HepG2 (cell line): ENCODE results near the gene NTSR2. TPM values are rescaled to one million over a fixed set of nuclear protein-coding genes. Genes with fewer than 3 reads are reported as not detected.
"Not testable (repeated sequence)": the region's sequence is repeated elsewhere in the genome, so short reads cannot be mapped to it uniquely, and the experiment has no call there.

Experiments used
- ATAC-seq: fragments of 200-7000 bp; cut with Tn5 transposase; 3 replicates; pipeline ENCODE4 v1.9.1; 2020; ENCODE audit warnings: mild to moderate bottlenecking, moderate library complexity
- BruUV-seq: library from RNA; stranded (reverse); fragments of 400-500 nt; replicated peaks from 2 replicates; lab custom pipeline; 2021; lab: Mats Ljungman, UMichigan
- CTCF ChIA-PET: fragments of 300-600 bp; formaldehyde crosslinking; extraction: SDS; loops from one replicate; lab custom pipeline; 2021; ENCODE audit warnings: low total read pairs, inconsistent platforms, low intra/inter-chr PET ratio; lab: Yijun Ruan, JAX
- POLR2A ChIA-PET: fragments of 350-600 bp; sonication (Branson Sonifier 250); formaldehyde crosslinking; loops from one replicate; lab custom pipeline; 2020; ENCODE audit warnings: antibody characterized with exemption, inconsistent platforms; lab: Yijun Ruan, JAX
- DNase-seq: peaks from one replicate; pipeline ENCODE4 v3.0.0-alpha.2; 2015; ENCODE audit warnings: low spot score
- FAIRE-seq: peaks from 3 replicates; lab custom pipeline; 2011; peaks lifted over from hg19 to GRCh38; lab: Jason Lieb, UNC
- H2AFZ ChIP-seq: one replicate; pipeline ENCODE4 v1.6.1; 2011; ENCODE audit warnings: low read length, inconsistent platforms
- H3K27ac ChIP-seq: fragments of 300-600 bp; 3 replicates; pipeline ENCODE4 v1.8.0; 2011; ENCODE audit warnings: mixed run types, mild to moderate bottlenecking, mixed read lengths, low read length, inconsistent platforms; ENCODE audit not compliant: insufficient read depth; ENCODE audit errors: extremely low read length
- H3K27me3 ChIP-seq, 2 experiments: fragments of 200-600 bp in 1 of 2; 2 replicates in 1 of 2; 3 replicates in 1 of 2; pipeline versions ENCODE4 v1.6.0 to v1.8.0; 2011; ENCODE audit warnings: low read length in 2 of 2, mild to moderate bottlenecking in 2 of 2, moderate library complexity in 2 of 2, inconsistent platforms in 1 of 2; ENCODE audit not compliant: insufficient read depth in 2 of 2, control insufficient read depth in 1 of 2
- H3K36me3 ChIP-seq, 2 experiments: fragments of 200-600 bp in 1 of 2; replicated peaks in 1 of 2; 2 replicates in 1 of 2; 3 replicates in 1 of 2; pipeline versions ENCODE4 v1.5.1 to v1.8.0; 2011; ENCODE audit warnings: low read length in 2 of 2, inconsistent platforms in 1 of 2; ENCODE audit not compliant: insufficient read depth in 2 of 2, control insufficient read depth in 1 of 2
- H3K4me1 ChIP-seq: 2 replicates; pipeline ENCODE4 v1.5.1; 2012; ENCODE audit warnings: low read length, inconsistent platforms; ENCODE audit not compliant: insufficient read depth
- H3K4me2 ChIP-seq: 2 replicates; pipeline ENCODE4 v1.6.0; 2011; ENCODE audit warnings: low read depth, low read length, inconsistent platforms
- H3K4me3 ChIP-seq, 3 experiments: fragments of 200-600 bp in 1 of 3; sonication (generic), shearing (Covaris generic) in 1 of 3; replicated peaks in 1 of 3; 2 replicates each; pipeline ENCODE4 v1.5.1; 2011 to 2016; ENCODE audit warnings: low read length in 3 of 3, inconsistent platforms in 2 of 3, low read depth in 2 of 3, mild to moderate bottlenecking in 2 of 3, control low read depth in 1 of 3, mixed read lengths in 1 of 3; ENCODE audit not compliant: insufficient read depth in 1 of 3
- H3K79me2 ChIP-seq: one replicate; pipeline ENCODE4 v1.6.1; 2011; ENCODE audit warnings: low read length, inconsistent platforms; ENCODE audit not compliant: insufficient read depth
- H3K9ac ChIP-seq: 2 replicates; pipeline ENCODE4 v1.6.0; 2011; ENCODE audit warnings: mild to moderate bottlenecking, low read depth, low read length, inconsistent platforms; ENCODE audit not compliant: insufficient read depth
- H3K9me3 ChIP-seq: 2 replicates; pipeline ENCODE4 v1.5.1; 2012; ENCODE audit warnings: mild to moderate bottlenecking, low read length
- H4K20me1 ChIP-seq: 2 replicates; pipeline ENCODE4 v1.6.0; 2011; ENCODE audit warnings: inconsistent platforms, mild to moderate bottlenecking, low read length, moderate library complexity; ENCODE audit not compliant: insufficient read depth
- ELF1 ChIP-seq: sonication (generic); formaldehyde crosslinking; IDR thresholded peaks from 2 replicates; pipeline ENCODE4 v1.4.0; 2020; ENCODE audit warnings: missing genetic modification reagents
- ERF ChIP-seq: IDR thresholded peaks from 2 replicates; pipeline ENCODE4 v1.6.1; 2018; ENCODE audit warnings: missing biosample characterization, missing genetic modification reagents
- ZBTB33 ChIP-seq: sonication (generic); formaldehyde crosslinking; IDR thresholded peaks from 2 replicates; pipeline ENCODE4 v1.4.0; 2020; ENCODE audit warnings: missing genetic modification reagents
- ZNF317 ChIP-seq: sonication (generic); formaldehyde crosslinking; IDR thresholded peaks from 2 replicates; pipeline ENCODE4 v1.5.0; 2020; ENCODE audit warnings: mild to moderate bottlenecking, missing genetic modification reagents
- ZNF460 ChIP-seq: sonication (generic); formaldehyde crosslinking; IDR thresholded peaks from 2 replicates; pipeline ENCODE4 v1.5.1; 2020; ENCODE audit warnings: missing genetic modification reagents, mild to moderate bottlenecking, borderline replicate concordance
- ZNF724P ChIP-seq: sonication (generic); formaldehyde crosslinking; IDR thresholded peaks from 2 replicates; pipeline ENCODE4 v1.8.0; 2022; ENCODE audit warnings: missing genetic modification reagents, borderline replicate concordance
- WGBS: methylation state at CpG from one replicate; pipeline ENCODE4 v1.1.6; 2017; ENCODE audit warnings: low lambda C conversion rate; 5-methylcytosine and 5-hydroxymethylcytosine counted together
- in situ Hi-C: cut with HindIII; loops from 2 replicates; pipeline ENCODE4 v1.10.0; 2017; ENCODE audit warnings: low pct_unique_long_range_greater_than_20kb; ENCODE audit not compliant: extremely low pct_ligation_motif_present
- intact Hi-C: fragments of 100-400 bp; cut with micrococcal nuclease; formaldehyde crosslinking; loops from one replicate; pipeline ENCODE4 v1.10.0; 2022; ENCODE audit not compliant: unreplicated experiment
- polyA plus RNA-seq, 8 experiments: library from polyadenylated mRNA; depleted of rRNA in 3 of 8; stranded (reverse) in 7 of 8; unstranded in 1 of 8; fragments of >200 nt; fragmentation: Illumina TruSeq in 4 of 8; extraction: Trizol in 4 of 8; gene quantifications; 2 replicates each; pipeline versions ENCODE4 v1.2.1 to v1.2.3, GENCODE V29; 2011 to 2016; ENCODE audit warnings: low read depth in 4 of 8, missing spikeins in 1 of 8, mixed read lengths in 1 of 8; ENCODE audit not compliant: insufficient read depth in 1 of 8
- total RNA-seq, 5 experiments: library from RNA; depleted of rRNA; stranded (reverse); fragments of >200 nt; fragmentation: Illumina TruSeq; extraction: Trizol; gene quantifications; 2 replicates each; pipeline ENCODE4 v1.2.3, GENCODE V29; 2016; ENCODE audit warnings: low read depth in 1 of 5

NTSR2 gene
- total and polyA plus RNA-seq, 2 of the 13 experiments (the other 11 are each of a cell fraction or from before 2014, with no cell fraction given) = not detected

GRCh38 chr2:11660396-11660795, 9.6 kb downstream of the NTSR2 start:
- 17% methylated on average over 2 of the region's 2 CpGs for WGBS
- H3K27me3 ChIP-seq = peaks cover 8 to 58% of the 10 kb centered on the region in 2 experiments; a peak in 4 of 5 replicates
- H3K4me3 ChIP-seq, FAIRE-seq, intact Hi-C loops, in situ Hi-C loops, BruUV-seq, DNase-seq, H3K9me3 ChIP-seq, H2AFZ ChIP-seq, ATAC-seq, H3K36me3 ChIP-seq, POLR2A ChIA-PET, H4K20me1 ChIP-seq, H3K9ac ChIP-seq, H3K4me2 ChIP-seq, H3K27ac ChIP-seq, H3K79me2 ChIP-seq, CTCF ChIA-PET: not testable (repeated sequence)
- peaks cover 14% of the 10 kb centered on the region for H3K4me1 ChIP-seq

- TF ChIP-seq ZNF460 = no peak
- no peak for TF ChIP-seq ZBTB33 (CRISPR knock-in tag)
- no peak for TF ChIP-seq ERF (CRISPR knock-in tag)
- no peak for TF ChIP-seq ELF1 (CRISPR knock-in tag)
- no peak for TF ChIP-seq ZNF724P (CRISPR knock-in tag)
- TF ChIP-seq ZNF317 = peak; percentile 98
- Histone ChIP-seq H4K20me1 (no peaks in the 10 kb centered on the region), H3K36me3 (no peaks in the 10 kb centered on the region), H3K27ac (no peak overlapping the region), H2AFZ (no peak overlapping the region), H3K27me3 (peaks cover 8 to 58% of the 10 kb centered on the region in 2 experiments; a peak in 4 of 5 replicates), H3K9me3 (peaks cover 8% of the 10 kb centered on the region), H3K4me1 (peaks cover 19% of the 10 kb centered on the region), H3K4me3 (no peak overlapping the region), H3K4me2 (no peak overlapping the region), H3K9ac (no peak overlapping the region), H3K79me2 (no peaks in the 10 kb centered on the region)
- DNase-seq = no peak
- FAIRE-seq = no peak
- no peak for ATAC-seq
- WGBS = 60% methylated on average over 10 of the region's 10 CpGs
- ChIA-PET POLR2A (no interaction called here), CTCF (no interaction called here)
- no TSS peak for BruUV-seq
- in situ Hi-C loops = no loop called here
- intact Hi-C loops = no loop called here
Observed at GRCh38 chr2:11659851-11660250, 10.1 kb downstream of the NTSR2 start.
